SK-N-MC (cell line): ENCODE results near the gene ITPR2.

Experiments
- DNase-seq: peaks from one replicate; pipeline ENCODE4 v3.0.0-alpha.2; 2011; ENCODE audit warnings: low read depth, low spot score
- H3K27ac ChIP-seq: fragments of 200-600 bp; sonication (generic); 2 replicates; pipeline ENCODE4 v1.5.1; 2016; ENCODE audit warnings: mixed run types
- H3K36me3 ChIP-seq: fragments of 200-600 bp; sonication (generic); 2 replicates; pipeline ENCODE4 v1.6.1; 2017; ENCODE audit warnings: antibody characterized with exemption, low read length, mixed read lengths; ENCODE audit not compliant: insufficient read depth
- H3K4me3 ChIP-seq: fragments of 200-600 bp; sonication (generic); 2 replicates; pipeline ENCODE4 v1.5.1; 2016
- H3K9ac ChIP-seq: fragments of 200-600 bp; sonication (generic); 2 replicates; pipeline ENCODE4 v1.8.0; 2017; ENCODE audit warnings: mixed run types, mixed read lengths; ENCODE audit not compliant: insufficient read length
- H3K9me3 ChIP-seq: fragments of 200-600 bp; sonication (generic); 2 replicates; pipeline ENCODE4 v1.6.1; 2017; ENCODE audit warnings: low read depth, mild to moderate bottlenecking, antibody characterized with exemption, low read length, moderate library complexity, mixed read lengths
- EZH2 ChIP-seq: fragments of 200-600 bp; sonication (generic); IDR thresholded peaks from one replicate; pipeline ENCODE4 v1.6.1; 2017; ENCODE audit warnings: antibody characterized with exemption
- FOXP2 ChIP-seq: optimal IDR thresholded peaks from 2 replicates; pipeline ENCODE3; 2011; ENCODE audit warnings: mild to moderate bottlenecking, moderate library complexity; ENCODE audit not compliant: insufficient read depth; ENCODE audit errors: extremely low read length, control extremely low read depth
- POLR2AphosphoS5 ChIP-seq: IDR thresholded peaks from 2 replicates; pipeline ENCODE4 v1.6.1; 2012; ENCODE audit warnings: mild to moderate bottlenecking, low read depth, low read length, borderline replicate concordance

ITPR2 gene

GRCh38 chr12:26460361-26460760, 372.6 kb downstream of the ITPR2 start:
- Histone ChIP-seq H3K36me3 (no peaks in the 10 kb centered on the region), H3K9ac (no peak overlapping the region), H3K4me3 (no peak overlapping the region), H3K27ac (no peak overlapping the region), H3K9me3 (no peaks in the 10 kb centered on the region)
- TF ChIP-seq POLR2AphosphoS5 (no peak), FOXP2 (no peak), EZH2 (no peak)
- no peak for DNase-seq

GRCh38 chr12:26455936-26456574, 376.9 kb downstream of the ITPR2 start:
- Histone ChIP-seq H3K9ac (no peak overlapping the region), H3K36me3 (no peaks in the 10 kb centered on the region), H3K9me3 (no peaks in the 10 kb centered on the region), H3K27ac (no peak overlapping the region), H3K4me3 (no peak overlapping the region)
- no peak for TF ChIP-seq POLR2AphosphoS5
- no peak for TF ChIP-seq FOXP2
- TF ChIP-seq EZH2: no peak
- no peak for DNase-seq

- no peak for TF ChIP-seq FOXP2
- TF ChIP-seq POLR2AphosphoS5: no peak
- TF ChIP-seq EZH2: no peak
- Histone ChIP-seq H3K4me3 (no peak overlapping the region), H3K27ac (no peak overlapping the region), H3K9me3 (no peaks in the 10 kb centered on the region), H3K36me3 (no peaks in the 10 kb centered on the region), H3K9ac (no peak overlapping the region)
- DNase-seq: no peak
Observed at GRCh38 chr12:26453246-26453645, 379.7 kb downstream of the ITPR2 start.

- DNase-seq: no peak
- TF ChIP-seq FOXP2: no peak
- H3K4me3 ChIP-seq: no peak overlapping the region
- H3K9ac ChIP-seq: no peak overlapping the region
- H3K9me3 ChIP-seq: no peaks in the 10 kb centered on the region
- no peaks in the 10 kb centered on the region for H3K36me3 ChIP-seq
- no peak overlapping the region for H3K27ac ChIP-seq
Observed at GRCh38 chr12:26452511-26452910, 380.5 kb downstream of the ITPR2 start.

- Histone ChIP-seq H3K9me3 (no peaks in the 10 kb centered on the region), H3K4me3 (no peak overlapping the region), H3K27ac (no peak overlapping the region), H3K9ac (no peak overlapping the region), H3K36me3 (no peaks in the 10 kb centered on the region)
- TF ChIP-seq FOXP2 (no peak), POLR2AphosphoS5 (no peak), EZH2 (no peak)
- no peak for DNase-seq
Observed at GRCh38 chr12:26451763-26452162, 381.2 kb downstream of the ITPR2 start.

GRCh38 chr12:26445909-26446308, 387.1 kb downstream of the ITPR2 start:
- Histone ChIP-seq H3K36me3 (no peaks in the 10 kb centered on the region), H3K9me3 (no peaks in the 10 kb centered on the region), H3K27ac (no peak overlapping the region), H3K4me3 (no peak overlapping the region), H3K9ac (no peak overlapping the region)
- no peak for DNase-seq
- no peak for TF ChIP-seq POLR2AphosphoS5
- no peak for TF ChIP-seq EZH2
- TF ChIP-seq FOXP2: no peak

- no peak overlapping the region for H3K27ac ChIP-seq
- no peak overlapping the region for H3K9ac ChIP-seq
- no peaks in the 10 kb centered on the region for H3K9me3 ChIP-seq
- no peak for DNase-seq
- TF ChIP-seq EZH2 (no peak), POLR2AphosphoS5 (no peak), FOXP2 (no peak)
- no peaks in the 10 kb centered on the region for H3K36me3 ChIP-seq
- H3K4me3 ChIP-seq: no peak overlapping the region
Observed at GRCh38 chr12:26443309-26443708, 389.7 kb downstream of the ITPR2 start.

- DNase-seq: no peak
- TF ChIP-seq FOXP2 (no peak), POLR2AphosphoS5 (no peak), EZH2 (no peak)
- Histone ChIP-seq H3K9ac (no peak overlapping the region), H3K36me3 (no peaks in the 10 kb centered on the region), H3K27ac (no peak overlapping the region), H3K4me3 (no peak overlapping the region), H3K9me3 (no peaks in the 10 kb centered on the region)
Observed at GRCh38 chr12:26441434-26441833, 391.6 kb downstream of the ITPR2 start.

- Histone ChIP-seq H3K9ac (no peak overlapping the region), H3K9me3 (no peaks in the 10 kb centered on the region), H3K36me3 (no peaks in the 10 kb centered on the region), H3K4me3 (no peak overlapping the region), H3K27ac (no peak overlapping the region)
- TF ChIP-seq POLR2AphosphoS5 (no peak), EZH2 (no peak), FOXP2 (no peak)
- no peak for DNase-seq
Observed at GRCh38 chr12:26435069-26435404, 398.0 kb downstream of the ITPR2 start.
